Measurements from ENCODE around the gene ZNF521.
"Not testable (repeated sequence)": the region's sequence is repeated elsewhere in the genome, so short reads cannot be mapped to it uniquely, and the experiment has no call there.

Gene ZNF521

GRCh38 chr18:25039781-25040180, 312.2 kb downstream of the ZNF521 start:
- H3K4me1 ChIP-seq (ENCODE audit: insufficient read depth, low read length) = peaks cover 25% of the 10 kb centered on the region
- H3K9me3 ChIP-seq (ENCODE audit: low read length) = no peaks in the 10 kb centered on the region
- no peak overlapping the region for H2AFZ ChIP-seq (ENCODE audit: low read depth, low read length)
- no peak overlapping the region for H3K4me3 ChIP-seq (ENCODE audit: low read length)
- H3K36me3 ChIP-seq (ENCODE audit: insufficient read depth, low read length) = no peaks in the 10 kb centered on the region
- no peaks in the 10 kb centered on the region for H3K27me3 ChIP-seq (ENCODE audit: insufficient read depth, low read length)

- no peaks in the 10 kb centered on the region for H3K27me3 ChIP-seq (ENCODE audit: insufficient read depth, low read length)
- no peaks in the 10 kb centered on the region for H3K36me3 ChIP-seq (ENCODE audit: insufficient read depth, low read length)
- peaks cover 14% of the 10 kb centered on the region for H3K4me1 ChIP-seq (ENCODE audit: insufficient read depth, low read length)
- H3K4me3 ChIP-seq (ENCODE audit: low read length) = peak overlapping the region; percentile 4
- H2AFZ ChIP-seq (ENCODE audit: low read depth, low read length) = no peak overlapping the region
- no peaks in the 10 kb centered on the region for H3K9me3 ChIP-seq (ENCODE audit: low read length)
Observed at GRCh38 chr18:25038261-25038660, 313.7 kb downstream of the ZNF521 start.

GRCh38 chr18:25033747-25034471, 318.1 kb downstream of the ZNF521 start:
- Histone ChIP-seq H3K27me3 (ENCODE audit: insufficient read depth, low read length) (no peaks in the 10 kb centered on the region), H3K9me3 (ENCODE audit: low read length) (no peaks in the 10 kb centered on the region), H3K36me3 (ENCODE audit: insufficient read depth, low read length) (no peaks in the 10 kb centered on the region), H2AFZ (ENCODE audit: low read depth, low read length) (no peak overlapping the region), H3K4me1 (ENCODE audit: insufficient read depth, low read length) (peaks cover 14% of the 10 kb centered on the region), H3K4me3 (ENCODE audit: low read length) (no peak overlapping the region)

- not testable (repeated sequence) for H3K36me3 ChIP-seq (ENCODE audit: insufficient read depth, low read length); H3K4me3 ChIP-seq (ENCODE audit: low read length); H2AFZ ChIP-seq (ENCODE audit: low read depth, low read length); H3K9me3 ChIP-seq (ENCODE audit: low read length); H3K27me3 ChIP-seq (ENCODE audit: insufficient read depth, low read length); H3K4me1 ChIP-seq (ENCODE audit: insufficient read depth, low read length)
Observed at GRCh38 chr18:25033175-25033574, 318.8 kb downstream of the ZNF521 start.

- Histone ChIP-seq H3K9me3 (ENCODE audit: low read length) (no peaks in the 10 kb centered on the region), H3K4me3 (ENCODE audit: low read length) (no peak overlapping the region), H3K36me3 (ENCODE audit: insufficient read depth, low read length) (no peaks in the 10 kb centered on the region), H3K27me3 (ENCODE audit: insufficient read depth, low read length) (no peaks in the 10 kb centered on the region), H3K4me1 (ENCODE audit: insufficient read depth, low read length) (no peaks in the 10 kb centered on the region), H2AFZ (ENCODE audit: low read depth, low read length) (no peak overlapping the region)
Observed at GRCh38 chr18:25029802-25030201, 322.2 kb downstream of the ZNF521 start.

GRCh38 chr18:25019931-25020330, 332.0 kb downstream of the ZNF521 start:
- Histone ChIP-seq H2AFZ (ENCODE audit: low read depth, low read length) (no peak overlapping the region), H3K4me3 (ENCODE audit: low read length) (no peak overlapping the region), H3K4me1 (ENCODE audit: insufficient read depth, low read length) (peaks cover 4% of the 10 kb centered on the region), H3K27me3 (ENCODE audit: insufficient read depth, low read length) (no peaks in the 10 kb centered on the region), H3K9me3 (ENCODE audit: low read length) (no peaks in the 10 kb centered on the region), H3K36me3 (ENCODE audit: insufficient read depth, low read length) (no peaks in the 10 kb centered on the region)

GRCh38 chr18:25019086-25019860, 332.7 kb downstream of the ZNF521 start:
- Histone ChIP-seq H3K4me1 (ENCODE audit: insufficient read depth, low read length) (peaks cover 4% of the 10 kb centered on the region), H3K36me3 (ENCODE audit: insufficient read depth, low read length) (no peaks in the 10 kb centered on the region), H3K27me3 (ENCODE audit: insufficient read depth, low read length) (no peaks in the 10 kb centered on the region), H3K9me3 (ENCODE audit: low read length) (no peaks in the 10 kb centered on the region), H2AFZ (ENCODE audit: low read depth, low read length) (no peak overlapping the region), H3K4me3 (ENCODE audit: low read length) (no peak overlapping the region)

GRCh38 chr18:25016666-25017065, 335.3 kb downstream of the ZNF521 start:
- Histone ChIP-seq H3K9me3 (ENCODE audit: low read length) (no peaks in the 10 kb centered on the region), H3K27me3 (ENCODE audit: insufficient read depth, low read length) (no peaks in the 10 kb centered on the region), H2AFZ (ENCODE audit: low read depth, low read length) (no peak overlapping the region), H3K4me3 (ENCODE audit: low read length) (no peak overlapping the region), H3K4me1 (ENCODE audit: insufficient read depth, low read length) (peaks cover 8% of the 10 kb centered on the region), H3K36me3 (ENCODE audit: insufficient read depth, low read length) (no peaks in the 10 kb centered on the region)

GRCh38 chr18:25016181-25016580, 335.8 kb downstream of the ZNF521 start:
- Histone ChIP-seq H2AFZ (ENCODE audit: low read depth, low read length) (no peak overlapping the region), H3K36me3 (ENCODE audit: insufficient read depth, low read length) (no peaks in the 10 kb centered on the region), H3K9me3 (ENCODE audit: low read length) (no peaks in the 10 kb centered on the region), H3K4me3 (ENCODE audit: low read length) (no peak overlapping the region), H3K4me1 (ENCODE audit: insufficient read depth, low read length) (peaks cover 12% of the 10 kb centered on the region), H3K27me3 (ENCODE audit: insufficient read depth, low read length) (no peaks in the 10 kb centered on the region)
